GM12874 (cell line): ENCODE results near the gene ZSCAN12.

Experiments
- CTCF ChIP-seq: IDR thresholded peaks from 2 replicates; pipeline ENCODE4 v1.5.1; 2011; ENCODE audit warnings: low read depth, mild to moderate bottlenecking, control low read depth, low read length, moderate library complexity; ENCODE audit not compliant: insufficient read depth

The ZSCAN12 gene

DNA sequence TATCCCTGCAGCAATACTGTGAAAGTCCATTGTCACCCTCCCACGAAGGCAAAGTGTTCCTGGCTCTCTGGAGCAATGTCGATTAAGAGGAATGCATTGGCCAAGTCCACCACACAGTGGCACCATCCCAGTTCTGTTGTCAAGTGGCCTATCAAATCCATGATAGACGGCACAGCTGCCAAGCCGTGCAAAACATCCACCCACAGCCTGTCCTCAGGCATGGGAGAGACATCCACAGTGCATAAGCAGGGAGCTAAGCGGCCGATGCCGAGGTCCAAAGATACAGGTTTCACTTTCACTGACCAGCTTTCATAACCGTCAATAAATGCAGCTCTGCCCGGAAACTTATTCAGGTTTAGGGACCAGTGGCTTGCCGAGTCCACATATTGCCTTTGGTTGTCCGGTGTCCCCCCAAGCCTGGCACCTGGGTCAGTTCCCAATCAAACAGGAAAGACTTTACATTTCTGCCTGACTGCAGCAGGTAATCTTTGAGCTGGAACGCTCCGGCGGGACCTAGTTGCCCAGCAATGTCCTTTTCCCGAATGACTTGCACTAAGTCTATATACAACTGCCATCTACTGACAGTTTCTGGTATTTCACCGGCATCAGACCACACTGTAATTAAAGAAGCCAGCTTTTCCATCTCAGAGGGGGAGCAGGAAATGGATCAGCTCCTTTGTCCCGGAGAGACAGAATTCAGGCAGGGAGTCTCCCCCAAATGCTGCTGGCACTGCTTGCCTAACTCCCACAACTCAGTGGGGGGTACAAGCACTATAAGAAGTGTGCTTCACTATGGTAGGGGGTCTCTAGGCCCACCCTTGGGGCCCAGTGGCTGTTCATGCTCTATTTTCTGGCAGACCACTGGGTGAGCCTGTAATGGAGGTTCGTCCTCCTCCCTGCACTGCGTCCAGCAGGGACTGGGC is 43.5 kb downstream of the ZSCAN12 start:
- peak; percentile 68 for TF ChIP-seq CTCF

GRCh38 chr6:28354688-28355554 is 44.6 kb downstream of the ZSCAN12 start:
- no peak for TF ChIP-seq CTCF

DNA sequence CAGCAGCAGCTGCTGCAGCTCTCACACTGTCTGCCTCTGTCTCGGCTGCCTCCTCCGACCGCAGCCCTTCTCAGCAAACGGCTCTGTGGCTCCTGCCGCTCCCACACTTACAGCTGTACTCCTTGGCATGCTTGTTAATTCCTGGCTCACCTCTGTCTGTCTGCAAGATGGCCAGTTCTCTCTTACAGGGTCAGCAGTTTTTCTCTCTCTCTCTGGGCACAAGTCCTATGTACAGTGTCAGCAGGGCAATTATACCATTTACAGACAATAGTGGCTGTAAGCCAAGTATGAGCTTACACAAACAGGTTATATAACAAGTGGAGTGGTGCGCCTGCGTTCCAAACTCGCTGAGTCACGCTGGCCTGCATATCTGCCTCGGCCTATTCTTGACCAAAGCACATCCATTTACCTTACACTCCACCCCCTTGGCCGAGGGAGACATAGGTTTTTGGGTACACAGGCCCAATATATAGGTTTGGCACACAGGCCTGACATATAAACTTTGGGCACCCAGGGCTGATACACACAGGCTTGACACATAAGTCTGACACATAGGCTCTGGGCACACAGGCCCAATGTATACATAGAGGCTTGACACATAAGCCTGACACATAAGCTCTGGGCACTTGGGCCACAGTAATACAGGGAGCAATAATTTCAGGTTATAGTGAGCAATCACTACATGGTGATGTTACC is 45.4 kb downstream of the ZSCAN12 start:
- TF ChIP-seq CTCF: no peak

DNA sequence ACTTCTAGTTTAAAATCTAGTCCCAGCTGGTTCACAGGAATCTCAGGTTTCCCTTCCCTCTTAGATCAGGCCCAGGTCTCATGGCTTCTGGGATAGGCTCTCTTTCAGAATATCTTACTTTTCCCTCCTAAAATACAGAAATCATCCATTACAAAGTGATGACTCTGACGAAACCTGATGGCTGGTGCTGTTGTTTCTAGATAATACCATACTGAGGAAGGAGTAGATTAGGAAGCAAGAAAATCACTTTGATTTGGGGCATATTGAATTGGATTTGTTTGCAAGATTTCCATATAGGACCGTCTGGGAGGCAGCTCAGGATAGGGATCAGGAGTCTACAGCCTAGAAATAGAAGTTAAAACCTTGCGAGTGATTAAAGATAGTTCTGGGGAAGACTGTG is 46.2 kb downstream of the ZSCAN12 start:
- TF ChIP-seq CTCF: no peak

- TF ChIP-seq CTCF: no peak
Observed at GRCh38 chr6:28351493-28351925, 48.0 kb downstream of the ZSCAN12 start.

DNA sequence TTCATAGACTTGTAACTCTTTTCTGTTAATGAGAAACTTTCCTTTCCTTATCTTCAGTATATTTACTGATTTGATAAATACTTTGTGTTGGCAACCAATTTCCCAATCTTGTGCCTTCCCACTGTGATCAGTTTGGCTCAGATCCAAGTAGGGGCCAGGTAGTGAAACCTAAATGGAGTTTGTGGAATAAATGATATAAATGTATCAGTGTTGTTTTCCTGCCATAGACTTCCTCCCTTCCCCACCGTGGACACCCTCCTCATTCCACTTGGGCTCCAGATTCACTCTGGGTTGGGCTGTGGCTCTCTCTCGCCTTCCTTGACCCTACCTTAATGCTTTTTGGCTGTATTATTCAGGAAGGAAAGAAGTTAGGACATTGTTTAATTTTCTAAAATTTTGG is 48.5 kb downstream of the ZSCAN12 start:
- TF ChIP-seq CTCF: no peak
